Measurements from ENCODE around the gene KRI1. TPM values are rescaled to one million over a fixed set of nuclear protein-coding genes. Genes with fewer than 3 reads are reported as not detected.
A peak's percentile ranks its signal among the peaks of the same experiment; 100 is the strongest.

The KRI1 gene
- total RNA-seq, 1 donor from 2014 or later: 18.4 TPM

GRCh38 chr19:10593148-10593547 is 27.3 kb upstream of the KRI1 start:
- no peak for DNase-seq (ENCODE audit: low read depth)
- H3K4me3 ChIP-seq (ENCODE audit: low read depth, low read length): no peak overlapping the region
- TF ChIP-seq CTCF (IDR thresholded peaks at IDR 0.05; ENCODE audit: insufficient read depth, low read length, poor library complexity, severe bottlenecking): no peak
- no peaks in the 10 kb centered on the region for H3K36me3 ChIP-seq (ENCODE audit: control insufficient read depth, insufficient read depth, low read length)
- no peaks in the 10 kb centered on the region for H3K27me3 ChIP-seq (ENCODE audit: control insufficient read depth, insufficient read depth, low read length)

GRCh38 chr19:10587839-10588150 is 22.0 kb upstream of the KRI1 start:
- no peak for TF ChIP-seq CTCF (IDR thresholded peaks at IDR 0.05; ENCODE audit: insufficient read depth, low read length, poor library complexity, severe bottlenecking)
- no peaks in the 10 kb centered on the region for H3K36me3 ChIP-seq (ENCODE audit: control insufficient read depth, insufficient read depth, low read length)
- H3K4me3 ChIP-seq (ENCODE audit: low read depth, low read length): no peak overlapping the region
- no peak for DNase-seq (ENCODE audit: low read depth)
- H3K27me3 ChIP-seq (ENCODE audit: control insufficient read depth, insufficient read depth, low read length): peaks cover 13% of the 10 kb centered on the region

GRCh38 chr19:10587022-10587838 is 21.4 kb upstream of the KRI1 start, which contains the start of gene AP1M2:
TSS of gene AP1M2 (minus strand) at chr19:10587312. CDS start at chr19:10587231, 81 bp downstream.
- no peak for TF ChIP-seq CTCF (IDR thresholded peaks at IDR 0.05; ENCODE audit: insufficient read depth, low read length, poor library complexity, severe bottlenecking)
- DNase-seq (ENCODE audit: low read depth): no peak
- peaks cover 13% of the 10 kb centered on the region for H3K27me3 ChIP-seq (ENCODE audit: control insufficient read depth, insufficient read depth, low read length)
- no peaks in the 10 kb centered on the region for H3K36me3 ChIP-seq (ENCODE audit: control insufficient read depth, insufficient read depth, low read length)
- H3K4me3 ChIP-seq (ENCODE audit: low read depth, low read length): peak within 1 kb of the TSS; percentile 13

GRCh38 chr19:10586396-10586795 is 20.6 kb upstream of the KRI1 start:
- Histone ChIP-seq H3K36me3 (ENCODE audit: control insufficient read depth, insufficient read depth, low read length) (no peaks in the 10 kb centered on the region), H3K4me3 (ENCODE audit: low read depth, low read length) (no peak overlapping the region), H3K27me3 (ENCODE audit: control insufficient read depth, insufficient read depth, low read length) (peaks cover 13% of the 10 kb centered on the region)
- no peak for TF ChIP-seq CTCF (IDR thresholded peaks at IDR 0.05; ENCODE audit: insufficient read depth, low read length, poor library complexity, severe bottlenecking)
- DNase-seq (ENCODE audit: low read depth): no peak

- DNase-seq (ENCODE audit: low read depth): no peak
- TF ChIP-seq CTCF (IDR thresholded peaks at IDR 0.05; ENCODE audit: insufficient read depth, low read length, poor library complexity, severe bottlenecking): no peak
- Histone ChIP-seq H3K36me3 (ENCODE audit: control insufficient read depth, insufficient read depth, low read length) (no peaks in the 10 kb centered on the region), H3K4me3 (ENCODE audit: low read depth, low read length) (no peak overlapping the region), H3K27me3 (ENCODE audit: control insufficient read depth, insufficient read depth, low read length) (peaks cover 13% of the 10 kb centered on the region)
These were observed 17.4 kb upstream of the KRI1 start for GRCh38 chr19:10583036-10583776.
